Left ventricle myocardium inferior (tissue), 1 donor: Measurements from ENCODE around the gene HECTD4. TPM values are rescaled to one million over a fixed set of nuclear protein-coding genes. Genes with fewer than 3 reads are reported as not detected.

Experiments used
- DNase-seq: peaks from one replicate; pipeline ENCODE4 v3.0.0-alpha.2; 2020
- H3K27ac ChIP-seq: fragments of 200-600 bp; replicated peaks from 2 replicates; pipeline ENCODE4 v1.8.0; 2021
- H3K27me3 ChIP-seq: fragments of 200-600 bp; 2 replicates; pipeline ENCODE4 v1.8.0; 2021; ENCODE audit warnings: low read depth
- H3K36me3 ChIP-seq: fragments of 200-600 bp; 2 replicates; pipeline ENCODE4 v1.8.0; 2021
- H3K4me1 ChIP-seq: fragments of 200-600 bp; 2 replicates; pipeline ENCODE4 v1.8.0; 2021
- H3K4me3 ChIP-seq: fragments of 200-600 bp; 2 replicates; pipeline ENCODE4 v1.8.0; 2021; ENCODE audit warnings: mild to moderate bottlenecking, moderate library complexity
- H3K9me3 ChIP-seq: fragments of 200-600 bp; replicated peaks from 2 replicates; pipeline ENCODE4 v1.8.0; 2021
- CTCF ChIP-seq: fragments of 200-600 bp; IDR thresholded peaks from 2 replicates; pipeline ENCODE4 v1.8.0; 2021; ENCODE audit warnings: antibody characterized with exemption, mild to moderate bottlenecking, borderline replicate concordance
- intact Hi-C: fragments of 100-400 bp; cut with micrococcal nuclease; formaldehyde crosslinking; loops from one replicate; pipeline ENCODE4 v1.11.0; 2022
- total RNA-seq: library from RNA; stranded (reverse); fragmentation: NEBNext Ultra II Directional; extraction: Animal tissue kit (Norgen Biotek cat#: 25700); gene quantifications from one replicate; pipeline ENCODE4 v1.2.1, GENCODE V29; 2021
- donor health status: DM: no; HTN: yes; CAD: no; lungs with severe emphysema.

Gene HECTD4
- total RNA-seq, 1 donor from 2014 or later: 23.4 TPM

GRCh38 chr12:112199136-112199535, 183.1 kb downstream of the HECTD4 start:
- TF ChIP-seq CTCF: no peak
- Histone ChIP-seq H3K27me3 (no peaks in the 10 kb centered on the region), H3K36me3 (peaks cover 85% of the 10 kb centered on the region), H3K4me3 (no peak overlapping the region), H3K27ac (no peak overlapping the region), H3K4me1 (no peaks in the 10 kb centered on the region), H3K9me3 (no peaks in the 10 kb centered on the region)
- no peak for DNase-seq
- intact Hi-C loops: no loop called here

GRCh38 chr12:112198120-112198733, 184.0 kb downstream of the HECTD4 start:
- intact Hi-C loops: no loop called here
- peak; percentile 68 for TF ChIP-seq CTCF
- H3K36me3 ChIP-seq: peaks cover 85% of the 10 kb centered on the region
- no peaks in the 10 kb centered on the region for H3K9me3 ChIP-seq
- H3K4me1 ChIP-seq: no peaks in the 10 kb centered on the region
- no peak overlapping the region for H3K27ac ChIP-seq
- no peaks in the 10 kb centered on the region for H3K27me3 ChIP-seq
- no peak overlapping the region for H3K4me3 ChIP-seq
- DNase-seq: no peak

GRCh38 chr12:112196196-112196875, 185.9 kb downstream of the HECTD4 start:
- H3K4me1 ChIP-seq: peaks cover 13% of the 10 kb centered on the region
- no peak overlapping the region for H3K4me3 ChIP-seq
- H3K9me3 ChIP-seq: no peaks in the 10 kb centered on the region
- peaks cover 86% of the 10 kb centered on the region for H3K36me3 ChIP-seq
- intact Hi-C loops: no loop called here
- H3K27me3 ChIP-seq: no peaks in the 10 kb centered on the region
- no peak overlapping the region for H3K27ac ChIP-seq
- TF ChIP-seq CTCF: no peak
- no peak for DNase-seq

GRCh38 chr12:112194601-112195247, 187.5 kb downstream of the HECTD4 start:
- peaks cover 86% of the 10 kb centered on the region for H3K36me3 ChIP-seq
- H3K27ac ChIP-seq: no peak overlapping the region
- intact Hi-C loops: no loop called here
- no peak overlapping the region for H3K4me3 ChIP-seq
- TF ChIP-seq CTCF: no peak
- H3K4me1 ChIP-seq: peaks cover 19% of the 10 kb centered on the region
- DNase-seq: no peak
- no peaks in the 10 kb centered on the region for H3K9me3 ChIP-seq
- no peaks in the 10 kb centered on the region for H3K27me3 ChIP-seq

- intact Hi-C loops: no loop called here
- Histone ChIP-seq H3K27me3 (no peaks in the 10 kb centered on the region), H3K9me3 (no peaks in the 10 kb centered on the region), H3K4me1 (peaks cover 19% of the 10 kb centered on the region), H3K27ac (peak overlapping the region; percentile 64), H3K4me3 (no peak overlapping the region), H3K36me3 (peaks cover 83% of the 10 kb centered on the region)
- DNase-seq: no peak
- TF ChIP-seq CTCF: no peak
Measured at GRCh38 chr12:112192475-112192874, 189.8 kb downstream of the HECTD4 start.
